Immature natural killer cell (primary cell): ENCODE measurements around the gene OR1K1. TPM values are rescaled to one million over a fixed set of nuclear protein-coding genes. Genes with fewer than 3 reads are reported as not detected.
A peak's percentile ranks its signal among the peaks of the same experiment; 100 is the strongest.
"Not testable (repeated sequence)": the region's sequence is repeated elsewhere in the genome, so short reads cannot be mapped to it uniquely, and the experiment has no call there.

Experiments used
- DNase-seq, 3 donors: peaks; one replicate each; pipeline ENCODE4 v3.0.0; 2022; ENCODE audit warnings: mixed read lengths in 1 of 3
- H3K27ac Mint-ChIP-seq, 6 donors: one replicate each; pipeline ENCODE4 v1.8.0; 2020; ENCODE audit warnings: mixed read lengths in 6 of 6, mild to moderate bottlenecking in 5 of 6, inconsistent platforms in 4 of 6, moderate library complexity in 3 of 6
- H3K27me3 Mint-ChIP-seq, 3 donors: one replicate each; pipeline ENCODE4 v1.8.0; 2020 to 2021; ENCODE audit warnings: low read depth in 3 of 3, mild to moderate bottlenecking in 3 of 3, mixed read lengths in 3 of 3, moderate library complexity in 3 of 3, inconsistent platforms in 1 of 3
- H3K36me3 Mint-ChIP-seq, 3 donors: one replicate each; pipeline ENCODE4 v1.8.0; 2020; ENCODE audit warnings: mixed read lengths in 3 of 3, inconsistent platforms in 2 of 3, mild to moderate bottlenecking in 2 of 3
- H3K4me1 Mint-ChIP-seq, 2 donors: one replicate each; pipeline ENCODE4 v1.8.0; 2020; ENCODE audit warnings: inconsistent platforms in 2 of 2, mild to moderate bottlenecking in 2 of 2, mixed read lengths in 2 of 2, moderate library complexity in 1 of 2
- H3K4me3 Mint-ChIP-seq, 5 donors: one replicate each; pipeline ENCODE4 v1.8.0; 2020; ENCODE audit warnings: mild to moderate bottlenecking in 5 of 5, mixed read lengths in 5 of 5, inconsistent platforms in 3 of 5, moderate library complexity in 3 of 5
- H3K9me3 Mint-ChIP-seq, 6 donors: one replicate each; pipeline ENCODE4 v1.8.0; 2020; ENCODE audit warnings: mild to moderate bottlenecking in 6 of 6, mixed read lengths in 6 of 6, inconsistent platforms in 4 of 6, moderate library complexity in 3 of 6
- polyA plus RNA-seq, 3 donors: library from polyadenylated mRNA; unstranded; fragments of 300-500 nt; fragmentation: Illumina TruSeq; gene quantifications; one replicate each; pipeline ENCODE4 v1.2.3, GENCODE V29; 2021

OR1K1 gene
- polyA plus RNA-seq, 3 donors from 2014 or later = not detected

DNA sequence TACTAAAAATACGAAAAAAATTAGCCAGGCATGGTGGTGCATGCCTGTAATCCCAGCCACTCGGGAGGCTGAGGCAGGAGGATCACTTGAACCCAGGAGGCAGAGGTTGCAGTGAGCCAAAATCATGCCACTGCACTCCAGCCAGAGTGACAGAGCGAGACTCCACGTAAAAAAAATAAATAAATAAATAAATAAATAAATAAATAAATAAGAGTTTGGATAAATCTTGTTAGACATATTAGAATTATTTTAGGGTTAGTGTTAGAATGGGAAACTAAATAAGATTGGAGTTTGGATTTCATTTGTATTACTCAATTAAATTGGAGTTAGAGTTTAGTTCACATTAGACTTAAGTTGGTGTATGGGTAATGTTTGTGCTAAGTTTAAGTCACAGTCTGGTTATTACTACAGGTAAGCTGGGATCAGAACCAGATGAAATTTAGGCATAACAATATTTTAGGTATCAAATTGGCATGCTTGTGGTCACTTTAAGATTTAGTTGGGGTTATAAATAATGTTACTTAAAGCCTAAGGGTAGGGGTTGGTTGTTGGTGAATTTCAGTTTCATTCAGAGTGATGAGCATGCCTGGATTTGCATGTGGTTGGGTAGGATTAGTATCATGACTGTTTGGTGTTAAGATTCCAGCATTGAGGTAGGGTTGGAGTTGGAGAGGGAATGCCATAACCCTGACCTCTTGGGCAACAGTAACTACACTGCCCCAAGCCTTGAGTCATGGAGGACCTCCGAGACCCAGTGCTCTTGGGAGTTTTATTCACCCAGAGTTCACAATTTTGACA lies 7.9 kb upstream of the OR1K1 start:
- Mint-ChIP-seq H3K36me3 (peaks cover 0 to under 1% (median 0%) of the 10 kb centered on the region in 3 donors), H3K27ac (no peak overlapping the region), H3K4me3 (no peak overlapping the region), H3K9me3 (peaks cover 0 to 1% (median 0%) of the 10 kb centered on the region in 6 donors), H3K4me1 (no peaks in the 10 kb centered on the region), H3K27me3 (peaks cover 0 to 5% (median 4%) of the 10 kb centered on the region in 3 donors)
- DNase-seq = no peak

DNA sequence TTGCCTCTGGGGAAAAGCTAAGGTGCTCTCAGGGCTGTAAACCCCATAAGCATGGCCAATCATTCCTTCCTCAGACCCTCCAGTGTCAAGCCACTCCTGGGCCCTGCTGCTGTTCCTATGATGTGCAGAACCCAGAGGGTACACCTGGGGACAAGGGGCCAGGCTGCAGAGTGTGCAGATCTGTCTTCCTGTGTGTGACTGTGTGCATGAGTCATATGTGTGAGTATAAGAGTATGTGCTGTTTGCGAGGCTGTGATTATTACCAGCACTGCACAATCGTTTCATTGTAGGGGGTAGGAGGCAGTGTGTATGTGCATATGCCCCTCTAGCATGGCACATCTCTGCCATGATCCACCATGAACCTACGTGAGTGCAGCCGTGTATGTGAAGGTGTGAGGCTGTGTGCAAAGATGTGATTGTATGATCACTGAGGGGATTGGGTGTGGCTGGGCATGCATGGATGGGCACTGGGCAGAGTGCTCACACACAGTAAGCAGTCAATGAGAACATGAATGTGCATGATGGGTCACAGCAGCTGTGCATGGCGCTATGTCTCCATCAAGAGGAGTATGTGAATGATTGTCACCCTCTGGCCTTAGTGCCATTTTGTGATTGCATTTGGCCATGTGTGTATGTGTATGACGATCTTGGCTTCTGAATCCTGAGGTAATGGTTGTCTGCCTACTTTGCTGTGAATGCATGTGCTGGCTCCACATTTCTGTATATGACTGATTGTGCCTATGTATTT lies 2.4 kb upstream of the OR1K1 start:
- no peak for DNase-seq
- Mint-ChIP-seq H3K9me3 (peaks cover 0 to 1% (median 0%) of the 10 kb centered on the region in 6 donors), H3K27me3 (peaks cover 0 to 1% (median 0%) of the 10 kb centered on the region in 3 donors)

DNA sequence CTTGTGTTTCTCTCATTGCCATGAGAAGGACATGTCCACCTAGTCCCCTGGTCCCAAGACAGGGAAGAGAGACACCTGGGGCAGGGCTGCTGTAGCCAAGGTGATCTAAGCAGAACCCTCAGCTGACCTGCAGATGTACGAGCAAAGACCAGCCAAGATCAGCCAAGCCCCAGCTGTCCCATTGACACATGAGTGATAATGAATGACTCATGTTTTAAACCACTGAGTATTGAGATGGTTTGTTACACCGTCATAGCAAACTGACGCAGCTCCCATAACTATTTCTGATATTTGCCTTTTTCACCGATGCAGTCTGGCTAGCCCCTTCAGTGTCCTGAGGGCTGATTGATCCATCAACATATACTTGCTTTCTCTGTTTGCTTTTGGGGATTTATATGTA lies 6.7 kb downstream of the OR1K1 start:
- Mint-ChIP-seq H3K27me3 (peaks cover 0 to 2% (median 0%) of the 10 kb centered on the region in 3 donors), H3K4me3 (no peak overlapping the region), H3K36me3 (peaks cover 4 to 8% (median 8%) of the 10 kb centered on the region in 3 donors), H3K27ac (no peak overlapping the region), H3K4me1 (no peaks in the 10 kb centered on the region), H3K9me3 (no peaks in the 10 kb centered on the region)
- no peak for DNase-seq

More for the DNA sequence above, 2.4 kb upstream of the OR1K1 start:
- H3K27ac Mint-ChIP-seq = peak overlapping the region in 1 of 6 donors; percentile 0
- peaks cover 0 to 3% (median 3%) of the 10 kb centered on the region in 3 donors for H3K36me3 Mint-ChIP-seq
- no peaks in the 10 kb centered on the region for H3K4me1 Mint-ChIP-seq
- no peak overlapping the region for H3K4me3 Mint-ChIP-seq

DNA sequence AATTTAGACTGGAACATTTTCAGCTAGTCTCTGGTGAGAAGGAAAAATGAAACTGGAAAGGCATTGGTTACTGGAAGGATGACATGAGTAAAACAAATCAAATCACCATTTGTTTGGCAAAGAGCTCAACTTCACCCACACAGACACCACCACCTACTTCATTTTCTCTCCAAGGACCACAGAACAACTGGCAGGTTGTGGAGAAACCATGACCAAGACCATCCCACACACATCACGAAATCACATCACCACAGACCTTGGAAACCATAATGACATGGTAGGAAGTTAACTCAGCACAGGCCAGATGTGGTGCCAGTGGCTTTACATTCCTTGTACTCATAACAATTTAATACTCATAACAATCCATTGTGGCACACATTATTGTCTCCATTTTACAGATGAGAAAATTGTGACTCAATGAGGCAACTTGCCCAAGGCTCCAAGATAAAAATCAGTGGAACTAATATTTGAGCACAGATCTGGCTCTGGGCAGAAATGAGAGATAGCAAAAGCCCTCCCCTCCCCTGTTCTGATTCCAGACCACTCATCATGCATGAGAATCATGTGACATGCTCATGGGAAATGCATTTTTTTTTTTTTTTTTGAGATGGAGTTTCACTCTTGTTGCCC lies 7.5 kb downstream of the OR1K1 start:
- DNase-seq = no peak
- peaks cover 4 to 8% (median 8%) of the 10 kb centered on the region in 3 donors for H3K36me3 Mint-ChIP-seq
- no peaks in the 10 kb centered on the region for H3K4me1 Mint-ChIP-seq
- H3K27ac Mint-ChIP-seq = peak overlapping the region in 2 of 6 donors; percentile 26 to 45
- no peaks in the 10 kb centered on the region for H3K9me3 Mint-ChIP-seq
- no peak overlapping the region for H3K4me3 Mint-ChIP-seq
- peaks cover 0 to 2% (median 0%) of the 10 kb centered on the region in 3 donors for H3K27me3 Mint-ChIP-seq

DNA sequence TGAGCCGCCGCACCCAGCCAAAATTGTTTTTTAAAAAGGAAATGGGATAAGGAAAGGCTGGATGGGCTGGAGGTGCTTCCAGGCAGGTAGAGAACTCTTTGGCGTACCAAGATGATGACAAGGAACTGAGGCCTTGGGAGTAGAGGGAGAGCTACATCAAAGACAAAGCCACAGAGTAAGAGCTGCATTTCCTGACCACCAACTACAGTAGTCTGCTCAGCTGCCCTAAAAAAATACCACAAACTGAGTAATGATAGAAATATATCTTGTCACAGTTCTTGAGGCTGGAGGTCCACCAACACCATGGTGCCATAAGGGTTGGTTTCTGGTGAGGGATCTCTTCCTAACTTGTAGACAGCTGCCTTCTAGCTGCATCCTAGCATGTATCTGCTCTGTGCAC lies 8.2 kb downstream of the OR1K1 start:
- Mint-ChIP-seq H3K36me3 (peaks cover under 1 to 8% (median 8%) of the 10 kb centered on the region in 3 donors), H3K9me3 (no peaks in the 10 kb centered on the region), H3K4me1 (no peaks in the 10 kb centered on the region), H3K27me3 (peaks cover 0 to 2% (median 0%) of the 10 kb centered on the region in 3 donors), H3K27ac (no peak overlapping the region), H3K4me3 (no peak overlapping the region)
- no peak for DNase-seq

DNA sequence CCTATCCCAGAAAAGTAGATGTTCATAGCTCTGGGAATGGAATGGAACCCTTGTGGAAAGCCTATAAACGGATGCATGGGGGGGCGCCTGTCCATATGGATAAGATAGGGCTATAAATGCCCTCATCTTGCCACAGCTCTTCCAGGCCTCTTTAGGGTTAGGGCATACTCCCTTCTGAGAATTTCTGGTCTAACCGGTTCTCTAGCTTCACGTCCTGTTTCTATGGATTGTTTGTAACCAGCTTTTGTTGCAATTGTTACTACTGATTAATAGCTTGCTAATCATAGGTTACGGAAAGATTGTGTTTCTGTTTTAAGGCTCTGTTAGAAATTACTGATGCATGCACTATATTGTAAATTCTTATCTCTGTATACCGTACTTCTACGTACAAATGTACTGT lies 9.3 kb downstream of the OR1K1 start:
- not testable (repeated sequence) for DNase-seq, H3K4me1 Mint-ChIP-seq, H3K27ac Mint-ChIP-seq, H3K4me3 Mint-ChIP-seq, H3K36me3 Mint-ChIP-seq, H3K9me3 Mint-ChIP-seq, H3K27me3 Mint-ChIP-seq

DNA sequence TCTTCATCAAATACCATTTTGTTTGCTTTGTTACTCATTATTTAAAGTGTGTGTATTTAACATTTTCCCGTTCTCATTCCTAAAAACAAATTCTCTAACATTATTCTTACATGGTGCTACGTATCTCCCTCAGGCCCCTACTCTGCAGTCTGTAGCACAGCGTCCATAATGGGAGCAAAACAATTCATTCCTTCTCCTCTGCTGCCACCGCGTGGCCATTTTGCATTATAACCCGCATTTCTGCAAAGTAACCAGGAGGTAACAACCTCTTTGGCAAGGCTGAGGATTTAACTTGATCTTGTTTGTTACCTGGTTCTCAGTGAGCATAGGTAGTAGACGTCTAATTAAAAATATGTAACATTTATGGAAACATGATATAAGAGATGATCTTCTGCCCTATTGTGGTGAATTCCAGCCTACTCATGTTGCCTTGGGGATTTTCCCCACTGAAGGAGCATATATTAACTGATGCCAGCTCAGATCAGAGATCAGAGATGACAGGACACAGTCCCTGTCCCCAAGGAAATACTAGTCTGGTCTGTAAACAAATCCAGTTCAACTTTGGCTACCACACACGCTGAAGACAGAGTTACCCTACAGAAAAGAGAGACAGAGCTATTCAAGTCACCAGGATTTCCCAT lies 10.5 kb downstream of the OR1K1 start:
- Mint-ChIP-seq H3K4me3 (no peak overlapping the region), H3K9me3 (no peaks in the 10 kb centered on the region), H3K4me1 (peaks cover 10 to 12% of the 10 kb centered on the region in 2 donors), H3K27ac (no peak overlapping the region), H3K36me3 (peaks cover 0 to 7% (median 6%) of the 10 kb centered on the region in 3 donors), H3K27me3 (peaks cover 0 to 2% (median 0%) of the 10 kb centered on the region in 3 donors)
- peak; percentile 61 to 70 (median 62) for DNase-seq

DNA sequence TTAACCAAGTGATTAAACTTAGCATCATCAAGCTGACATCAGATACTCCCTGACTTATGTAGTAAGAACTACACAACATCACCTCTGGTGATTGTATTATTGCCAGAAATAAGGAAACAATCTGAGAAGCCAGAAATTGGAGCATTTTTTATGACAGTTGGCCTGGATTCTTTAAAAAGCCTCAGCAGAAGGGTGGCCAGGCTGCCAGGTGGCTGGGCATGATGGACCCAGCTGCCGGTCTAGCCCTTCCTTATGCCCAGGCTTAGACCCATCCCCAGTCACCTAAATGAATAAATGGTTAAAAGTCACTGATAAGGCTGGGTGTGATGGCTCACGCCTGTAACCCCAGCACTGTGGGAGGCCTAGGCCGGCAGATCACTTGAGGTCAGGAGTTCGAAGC lies 12.8 kb downstream of the OR1K1 start:
- Mint-ChIP-seq H3K27me3 (no peaks in the 10 kb centered on the region), H3K9me3 (no peaks in the 10 kb centered on the region), H3K4me1 (peaks cover 24 to 26% of the 10 kb centered on the region in 2 donors), H3K4me3 (no peak overlapping the region), H3K27ac (no peak overlapping the region), H3K36me3 (peaks cover 0 to 2% (median 0%) of the 10 kb centered on the region in 3 donors)
- DNase-seq = no peak

DNA sequence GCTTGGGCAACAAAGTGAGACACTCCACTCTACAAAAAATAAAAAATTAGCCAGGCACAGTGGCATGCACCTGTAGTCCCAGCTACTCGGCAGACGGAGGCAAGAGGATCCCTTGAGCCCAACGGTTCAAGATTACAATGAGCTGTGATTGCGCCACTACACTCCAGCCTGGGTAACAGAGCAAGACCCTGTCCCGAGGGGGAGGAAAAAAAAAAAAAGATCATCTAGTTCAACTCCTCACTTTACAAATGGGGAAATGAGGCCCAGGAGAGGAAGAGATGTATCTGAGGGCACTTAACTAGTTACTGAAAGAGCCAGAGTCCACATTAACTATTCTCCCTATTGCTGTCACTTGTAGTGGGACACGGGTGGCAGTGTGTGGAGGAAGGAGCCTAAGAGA lies 14.6 kb downstream of the OR1K1 start:
- H3K4me1 Mint-ChIP-seq = peaks cover 24 to 26% of the 10 kb centered on the region in 2 donors
- peak overlapping the region in 5 of 6 donors; percentile 58 to 86 (median 74) for H3K27ac Mint-ChIP-seq
- H3K4me3 Mint-ChIP-seq = peak overlapping the region in 4 of 5 donors; percentile 34 to 72 (median 42)
- peaks cover 0 to 5% (median 0%) of the 10 kb centered on the region in 3 donors for H3K36me3 Mint-ChIP-seq
- H3K27me3 Mint-ChIP-seq = no peaks in the 10 kb centered on the region
- no peaks in the 10 kb centered on the region for H3K9me3 Mint-ChIP-seq
- no peak for DNase-seq

DNA sequence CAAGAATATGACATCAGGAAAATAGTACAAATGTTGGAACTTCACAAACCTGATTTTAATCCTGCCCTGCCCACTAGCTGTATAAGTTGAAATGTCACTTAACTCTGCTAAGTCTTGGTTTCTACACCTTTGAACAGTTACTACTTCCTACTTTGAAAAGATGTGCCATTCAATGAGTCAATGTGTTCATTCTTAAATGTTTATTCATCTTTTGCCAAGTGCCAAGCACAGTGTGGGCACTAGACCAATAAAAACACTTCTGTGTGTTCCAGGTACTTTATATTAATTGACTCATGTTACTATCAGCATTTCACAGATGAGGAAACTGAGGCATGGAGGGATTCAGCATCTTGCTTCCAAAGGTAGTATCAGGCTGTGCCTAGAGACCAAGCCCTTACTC lies 15.6 kb downstream of the OR1K1 start:
- H3K4me1 Mint-ChIP-seq = peaks cover 29 to 34% of the 10 kb centered on the region in 2 donors
- H3K4me3 Mint-ChIP-seq = peak overlapping the region; percentile 79 to 91 (median 87)
- H3K27ac Mint-ChIP-seq = peak overlapping the region; percentile 93 to 97 (median 96)
- H3K36me3 Mint-ChIP-seq = peaks cover 0 to 14% (median 8%) of the 10 kb centered on the region in 3 donors
- no peaks in the 10 kb centered on the region for H3K27me3 Mint-ChIP-seq
- no peaks in the 10 kb centered on the region for H3K9me3 Mint-ChIP-seq
- no peak for DNase-seq

DNA sequence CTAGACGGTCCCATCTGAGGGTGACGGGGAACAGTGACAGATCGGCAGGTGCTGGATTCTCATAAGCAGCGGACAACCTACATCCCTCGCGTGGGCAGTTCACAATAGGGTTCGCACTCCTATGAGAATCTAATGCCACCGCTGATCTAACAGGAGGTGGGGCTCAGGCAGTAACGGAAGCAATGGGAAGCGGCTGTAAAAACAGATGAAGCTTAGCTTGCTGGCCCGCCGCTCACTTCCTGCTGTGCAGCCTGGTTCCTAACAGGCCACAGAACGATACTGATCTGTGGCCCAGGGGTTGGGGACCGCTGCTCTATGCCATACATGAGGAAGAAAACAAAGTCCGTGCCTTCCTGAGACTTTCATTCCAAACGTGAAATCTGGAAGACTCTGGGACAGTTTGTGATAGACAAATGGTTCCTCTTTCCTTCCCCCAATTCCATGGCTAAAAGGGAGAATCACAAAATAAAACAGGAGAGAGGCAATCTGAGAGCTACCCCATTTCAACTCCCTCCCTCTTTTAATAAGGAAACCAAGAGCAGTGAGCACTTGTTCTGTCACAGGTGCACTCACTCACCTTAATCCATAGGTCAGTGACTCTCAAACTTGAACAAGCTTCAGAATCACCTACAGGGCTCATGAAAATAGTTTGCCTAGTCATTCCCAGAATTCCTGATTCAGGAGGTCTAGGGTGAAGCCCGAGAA lies 16.4 kb downstream of the OR1K1 start:
- Mint-ChIP-seq H3K27ac (peak overlapping the region; percentile 93 to 97 (median 96)), H3K4me1 (peaks cover 29 to 38% of the 10 kb centered on the region in 2 donors), H3K36me3 (peaks cover 0 to 18% (median 8%) of the 10 kb centered on the region in 3 donors), H3K4me3 (peak overlapping the region; percentile 79 to 91 (median 87)), H3K9me3 (no peaks in the 10 kb centered on the region), H3K27me3 (no peaks in the 10 kb centered on the region)
- DNase-seq = peak; percentile 52 to 61 (median 55)

DNA sequence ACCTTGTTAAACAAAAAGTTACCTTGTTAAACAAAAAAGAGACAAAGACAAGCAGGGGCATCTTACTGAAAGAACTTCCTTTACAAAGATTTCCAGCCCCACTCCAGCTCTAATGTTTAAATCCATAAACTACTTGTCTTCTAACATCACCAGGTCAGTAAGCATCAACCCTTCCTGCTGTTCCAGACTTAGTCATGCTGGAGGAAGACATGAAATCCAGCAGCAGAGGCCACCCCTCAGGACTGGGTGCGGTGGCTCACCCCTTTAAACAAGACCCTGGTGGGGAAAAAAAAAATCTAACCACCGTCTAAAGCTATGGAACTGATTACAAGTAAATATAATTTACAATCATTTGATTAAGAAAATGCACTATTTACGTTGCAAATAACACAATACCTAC lies 19.4 kb downstream of the OR1K1 start:
- no peak overlapping the region for H3K4me3 Mint-ChIP-seq
- H3K4me1 Mint-ChIP-seq = peaks cover 34 to 61% of the 10 kb centered on the region in 2 donors
- no peak for DNase-seq
- H3K36me3 Mint-ChIP-seq = peaks cover 0 to 38% (median 17%) of the 10 kb centered on the region in 3 donors
- no peaks in the 10 kb centered on the region for H3K9me3 Mint-ChIP-seq
- peak overlapping the region in 2 of 6 donors; percentile 48 to 53 for H3K27ac Mint-ChIP-seq
- no peaks in the 10 kb centered on the region for H3K27me3 Mint-ChIP-seq
